IPS DF 6.9 (cell line): ENCODE measurements around the gene ZNF792.
"Not testable (repeated sequence)": the region's sequence is repeated elsewhere in the genome, so short reads cannot be mapped to it uniquely, and the experiment has no call there.

Experiments
- DNase-seq: peaks from one replicate; pipeline ENCODE4 v3.0.0-alpha.2; 2013; ENCODE audit warnings: low read depth, low spot score
- H3K27ac ChIP-seq: one replicate; pipeline ENCODE4 v1.5.1; 2013; ENCODE audit warnings: low read length, control low read depth
- H3K27me3 ChIP-seq: 2 replicates; pipeline ENCODE4 v1.6.1; 2013; ENCODE audit warnings: mild to moderate bottlenecking, low read length; ENCODE audit not compliant: control insufficient read depth, insufficient read depth
- H3K36me3 ChIP-seq: 2 replicates; pipeline ENCODE4 v1.6.1; 2013; ENCODE audit warnings: low read length; ENCODE audit not compliant: control insufficient read depth, insufficient read depth
- H3K4me1 ChIP-seq: 2 replicates; pipeline ENCODE4 v1.6.1; 2013; ENCODE audit warnings: low read length; ENCODE audit not compliant: control insufficient read depth, insufficient read depth
- H3K4me3 ChIP-seq: 2 replicates; pipeline ENCODE4 v1.5.1; 2013; ENCODE audit warnings: mild to moderate bottlenecking, low read length
- H3K9me3 ChIP-seq: 2 replicates; pipeline ENCODE4 v1.6.1; 2013; ENCODE audit warnings: low read length, inconsistent platforms; ENCODE audit not compliant: control insufficient read depth, insufficient read depth
- WGBS: extraction: QIAGEN DNeasy Blood & Tissue Kit; methylation state at CpG from one replicate; pipeline ENCODE4 v1.1.7; 2013; ENCODE audit warnings: mixed read lengths, missing lambda C conversion rate; ENCODE audit not compliant: insufficient read length, insufficient coverage; 5-methylcytosine and 5-hydroxymethylcytosine counted together

The ZNF792 gene

DNA sequence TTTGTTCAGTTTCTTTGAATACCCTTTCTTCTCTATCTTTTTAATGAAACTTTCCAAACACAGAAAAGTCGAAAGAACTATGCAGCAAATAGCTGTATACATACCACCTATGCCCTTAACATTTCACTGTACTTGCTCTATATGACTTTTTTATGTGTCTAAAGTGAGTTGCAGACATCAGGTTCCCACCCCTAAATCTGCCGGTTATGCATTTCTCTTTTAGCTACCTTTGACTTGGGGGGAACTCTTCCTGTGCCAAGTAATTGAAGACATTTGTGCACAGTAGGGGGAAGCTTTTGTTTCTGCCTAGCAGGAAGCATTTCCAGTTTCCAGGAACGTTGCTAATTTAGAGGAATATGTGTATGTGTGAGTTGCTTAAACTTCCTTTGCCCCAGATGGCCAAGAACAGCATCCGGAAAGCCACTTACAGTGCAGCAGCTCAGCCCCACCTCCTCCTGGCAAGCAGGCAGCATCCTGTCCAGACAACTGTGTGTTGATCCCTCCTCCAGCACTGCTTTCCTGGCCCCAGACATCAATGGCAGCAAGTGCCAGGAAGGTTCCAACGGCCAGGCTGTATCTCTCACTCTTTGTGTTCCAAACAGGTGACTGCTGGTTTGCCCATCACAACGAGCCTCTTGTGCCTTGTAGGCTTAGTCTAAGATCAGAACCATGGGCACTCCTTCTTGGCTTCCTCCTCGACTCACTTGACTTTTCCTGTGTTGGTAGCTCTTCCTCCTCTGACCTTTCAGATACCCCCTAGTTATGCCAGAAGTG, 21.4 kb upstream of the ZNF792 start:
- peak; percentile 52 for DNase-seq
- no peak overlapping the region for H3K4me3 ChIP-seq
- WGBS, result no CpG with 5 or more reads among the region's 7 CpGs
- H3K36me3 ChIP-seq, result no peaks in the 10 kb centered on the region
- no peak overlapping the region for H3K27ac ChIP-seq
- no peaks in the 10 kb centered on the region for H3K9me3 ChIP-seq
- no peaks in the 10 kb centered on the region for H3K27me3 ChIP-seq
- H3K4me1 ChIP-seq, result no peaks in the 10 kb centered on the region; the same call in 1 of the 2 replicates

GRCh38 chr19:34984287-34984686, 20.3 kb upstream of the ZNF792 start:
- Histone ChIP-seq H3K9me3 (no peaks in the 10 kb centered on the region), H3K27ac (no peak overlapping the region), H3K36me3 (no peaks in the 10 kb centered on the region), H3K27me3 (no peaks in the 10 kb centered on the region), H3K4me1 (no peaks in the 10 kb centered on the region; the same call in 1 of the 2 replicates), H3K4me3 (no peak overlapping the region)
- WGBS, result no CpG with 5 or more reads among the region's 3 CpGs
- DNase-seq, result no peak

- Histone ChIP-seq H3K27ac (no peak overlapping the region), H3K9me3 (no peaks in the 10 kb centered on the region), H3K27me3 (no peaks in the 10 kb centered on the region), H3K36me3 (no peaks in the 10 kb centered on the region), H3K4me3 (no peak overlapping the region), H3K4me1 (no peaks in the 10 kb centered on the region; the same call in 1 of the 2 replicates)
- no CpG with 5 or more reads among the region's 4 CpGs for WGBS
- no peak for DNase-seq
These were observed 19.8 kb upstream of the ZNF792 start for GRCh38 chr19:34983786-34984185.

- no peaks in the 10 kb centered on the region for H3K27me3 ChIP-seq
- no peaks in the 10 kb centered on the region for H3K36me3 ChIP-seq
- no peak overlapping the region for H3K27ac ChIP-seq
- H3K4me3 ChIP-seq, result no peak overlapping the region
- DNase-seq, result no peak
- H3K9me3 ChIP-seq, result no peaks in the 10 kb centered on the region
- WGBS, result no CpG with 5 or more reads among the region's 5 CpGs
- no peaks in the 10 kb centered on the region; the same call in 1 of the 2 replicates for H3K4me1 ChIP-seq
These were observed 18.2 kb upstream of the ZNF792 start for GRCh38 chr19:34982275-34982674.

- Histone ChIP-seq H3K27ac (no peak overlapping the region), H3K4me1 (no peaks in the 10 kb centered on the region), H3K4me3 (no peak overlapping the region), H3K27me3 (no peaks in the 10 kb centered on the region), H3K9me3 (no peaks in the 10 kb centered on the region), H3K36me3 (no peaks in the 10 kb centered on the region)
- no CpG with 5 or more reads among the region's 12 CpGs for WGBS
- no peak for DNase-seq
These were observed 16.0 kb upstream of the ZNF792 start for GRCh38 chr19:34979819-34980640.

DNA sequence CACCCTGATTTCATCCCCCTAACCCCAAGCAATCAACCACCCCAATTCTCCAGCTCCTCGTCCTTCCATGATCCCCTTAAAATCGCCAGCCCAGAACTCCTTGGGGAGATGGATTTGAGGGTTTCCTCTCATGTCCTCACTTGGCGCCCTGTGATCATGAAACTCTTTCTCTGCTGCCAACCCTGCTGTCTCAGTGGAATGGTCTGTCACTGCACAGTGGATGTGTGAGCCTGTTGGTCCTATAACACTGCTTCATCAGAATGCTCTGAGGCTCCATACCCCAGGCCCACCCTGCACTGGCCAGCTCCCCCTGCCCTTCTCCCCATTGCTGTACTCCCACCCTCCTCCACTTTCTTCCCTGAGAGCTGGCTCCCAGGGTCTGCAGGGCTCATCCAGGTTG, 12.6 kb upstream of the ZNF792 start:
- no peaks in the 10 kb centered on the region for H3K36me3 ChIP-seq
- H3K27ac ChIP-seq, result no peak overlapping the region
- DNase-seq, result no peak
- no peaks in the 10 kb centered on the region for H3K4me1 ChIP-seq
- no peaks in the 10 kb centered on the region for H3K27me3 ChIP-seq
- WGBS, result no CpG with 5 or more reads among the region's 3 CpGs
- no peak overlapping the region for H3K4me3 ChIP-seq
- H3K9me3 ChIP-seq, result no peaks in the 10 kb centered on the region

GRCh38 chr19:34975056-34975455, 11.0 kb upstream of the ZNF792 start:
- no peak overlapping the region for H3K4me3 ChIP-seq
- H3K27me3 ChIP-seq, result no peaks in the 10 kb centered on the region
- H3K36me3 ChIP-seq, result no peaks in the 10 kb centered on the region
- WGBS, result no CpG with 5 or more reads among the region's 5 CpGs
- no peaks in the 10 kb centered on the region for H3K9me3 ChIP-seq
- H3K27ac ChIP-seq, result no peak overlapping the region
- H3K4me1 ChIP-seq, result no peaks in the 10 kb centered on the region
- DNase-seq, result no peak

DNA sequence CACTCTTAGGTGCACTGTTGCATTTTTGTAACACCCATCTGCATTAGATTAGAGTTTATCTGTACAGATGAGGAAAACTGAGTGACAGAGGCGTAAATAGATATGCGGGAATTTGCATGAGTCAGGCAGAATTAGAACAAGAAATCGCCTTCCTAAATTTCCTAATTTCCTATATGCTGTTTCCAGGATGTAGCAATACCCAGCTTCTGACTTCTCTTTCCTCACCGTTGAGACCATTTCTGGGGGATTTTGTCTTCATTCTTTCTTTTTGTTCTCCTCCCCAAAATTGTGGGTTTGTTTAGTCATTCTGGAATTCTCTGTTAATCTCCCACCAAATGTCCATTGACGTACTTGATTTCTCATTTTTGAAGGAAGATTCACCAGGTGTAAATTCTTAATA, 10.6 kb upstream of the ZNF792 start:
- Histone ChIP-seq H3K27ac (no peak overlapping the region), H3K4me1 (no peaks in the 10 kb centered on the region), H3K4me3 (no peak overlapping the region), H3K27me3 (no peaks in the 10 kb centered on the region), H3K9me3 (no peaks in the 10 kb centered on the region), H3K36me3 (no peaks in the 10 kb centered on the region)
- WGBS, result no CpG with 5 or more reads among the region's 5 CpGs
- no peak for DNase-seq

DNA sequence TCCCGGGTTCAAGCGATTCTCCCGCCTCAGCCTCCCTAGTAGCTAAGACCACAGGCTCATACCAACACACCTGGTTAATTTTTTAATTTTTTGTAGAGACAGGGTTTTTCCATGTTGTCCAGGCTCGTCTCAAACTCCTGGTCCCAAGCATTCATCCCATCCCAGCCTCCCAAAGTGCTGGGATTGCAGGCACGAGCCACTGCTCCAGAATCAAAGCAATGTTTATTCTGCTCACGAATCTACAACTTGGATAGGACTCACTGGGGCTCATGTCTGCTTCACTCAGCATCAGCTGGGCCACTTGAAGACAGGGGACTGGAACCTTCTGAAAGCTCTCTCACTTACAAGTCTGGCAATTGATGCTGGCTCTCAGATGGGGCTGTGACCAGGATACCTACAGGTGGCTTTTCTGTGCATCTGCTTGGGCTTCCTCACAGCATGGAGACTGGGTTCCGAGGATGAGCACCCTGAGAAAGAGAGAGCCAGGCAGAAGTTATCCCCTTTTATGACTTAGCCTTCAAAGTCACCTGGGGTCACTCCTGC, 8.2 kb upstream of the ZNF792 start:
- Histone ChIP-seq H3K9me3 (no peaks in the 10 kb centered on the region), H3K4me3 (no peak overlapping the region), H3K36me3 (no peaks in the 10 kb centered on the region), H3K27ac (no peak overlapping the region), H3K27me3 (no peaks in the 10 kb centered on the region), H3K4me1 (no peaks in the 10 kb centered on the region)
- DNase-seq, result no peak
- no CpG with 5 or more reads among the region's 7 CpGs for WGBS

- not testable (repeated sequence) for DNase-seq, H3K9me3 ChIP-seq, H3K4me1 ChIP-seq
These were observed 6.3 kb upstream of the ZNF792 start for GRCh38 chr19:34970185-34970780.

More at GRCh38 chr19:34970185-34970780, 6.3 kb upstream of the ZNF792 start:
- not testable (repeated sequence) for H3K36me3 ChIP-seq, H3K27ac ChIP-seq, H3K4me3 ChIP-seq, H3K27me3 ChIP-seq
- WGBS, result no CpG with 5 or more reads among the region's 12 CpGs
